Measurements from ENCODE around the gene WIPF2.
"Not testable (repeated sequence)": the region's sequence is repeated elsewhere in the genome, so short reads cannot be mapped to it uniquely, and the experiment has no call there.

The WIPF2 gene

GRCh38 chr17:40259505-40259904 is 40.4 kb downstream of the WIPF2 start:
- no peak for DNase-seq

- DNase-seq: no peak
These were observed 41.4 kb downstream of the WIPF2 start for GRCh38 chr17:40260528-40260927.

GRCh38 chr17:40264458-40265185 is 45.5 kb downstream of the WIPF2 start:
- DNase-seq: no peak

- no peak for DNase-seq
These were observed 46.2 kb downstream of the WIPF2 start for GRCh38 chr17:40265337-40265736.

- no peak for DNase-seq
These were observed 47.8 kb downstream of the WIPF2 start for GRCh38 chr17:40266882-40267281.

- no peak for DNase-seq
These were observed 49.1 kb downstream of the WIPF2 start for GRCh38 chr17:40268141-40268712.

- no peak for DNase-seq
These were observed 59.3 kb downstream of the WIPF2 start for GRCh38 chr17:40278414-40278813.

- no peak for DNase-seq
These were observed 60.3 kb downstream of the WIPF2 start for GRCh38 chr17:40279402-40279801.

GRCh38 chr17:40281663-40282062 is 62.6 kb downstream of the WIPF2 start:
- no peak for DNase-seq

- DNase-seq: no peak
These were observed 64.6 kb downstream of the WIPF2 start for GRCh38 chr17:40283662-40284061.

GRCh38 chr17:40284085-40284713 is 65.1 kb downstream of the WIPF2 start:
- no peak for DNase-seq

GRCh38 chr17:40286473-40286872 is 67.4 kb downstream of the WIPF2 start:
- no peak for DNase-seq

GRCh38 chr17:40287159-40287493 is 68.0 kb downstream of the WIPF2 start:
- no peak for DNase-seq

GRCh38 chr17:40287494-40288369 is 68.6 kb downstream of the WIPF2 start, which contains the start of gene CDC6:
Gene CDC6, plus strand, starts transcription at chr17:40287879. Its CDS starts 1,542 bp downstream, at chr17:40289421.
- peak; percentile 99 for DNase-seq

- peak; percentile 41 for DNase-seq
These were observed 71.7 kb downstream of the WIPF2 start for GRCh38 chr17:40290629-40291280.

GRCh38 chr17:40291281-40291664 is 72.2 kb downstream of the WIPF2 start:
- DNase-seq: no peak

GRCh38 chr17:40293363-40293762 is 74.3 kb downstream of the WIPF2 start:
- DNase-seq: no peak

- no peak for DNase-seq
These were observed 76.7 kb downstream of the WIPF2 start for GRCh38 chr17:40295488-40296436.

GRCh38 chr17:40297511-40297910 is 78.4 kb downstream of the WIPF2 start:
- DNase-seq: no peak

- DNase-seq: no peak
These were observed 79.6 kb downstream of the WIPF2 start for GRCh38 chr17:40298726-40299125.

GRCh38 chr17:40299159-40299757 is 80.2 kb downstream of the WIPF2 start:
- DNase-seq: not testable (repeated sequence)

All from NCI-H1092 treated with DMSO at 0.1 percent for 48 hours (cell line).